NCI-H226 (cell line): ENCODE results near the gene PRR13.
A peak's percentile ranks its signal among the peaks of the same experiment; 100 is the strongest.
"Not testable (repeated sequence)": the region's sequence is repeated elsewhere in the genome, so short reads cannot be mapped to it uniquely, and the experiment has no call there.

ENCODE experiments used
- DNase-seq: peaks from one replicate; pipeline ENCODE4 v3.0.0-alpha.2; 2015

The PRR13 gene

GRCh38 chr12:53443955-53444354 is 2.4 kb downstream of the PRR13 start:
- no peak for DNase-seq

GRCh38 chr12:53444593-53445325 is 3.2 kb downstream of the PRR13 start:
- DNase-seq, result not testable (repeated sequence)

- no peak for DNase-seq
Measured at GRCh38 chr12:53450936-53451335, 9.4 kb downstream of the PRR13 start.

GRCh38 chr12:53451661-53452158 is 10.2 kb downstream of the PRR13 start, which contains the start of gene PCBP2:
Gene PCBP2, plus strand, starts transcription at chr12:53452102. Its CDS starts 2,699 bp downstream, at chr12:53454801.
- peak; percentile 100 for DNase-seq

GRCh38 chr12:53452159-53453077 is 10.9 kb downstream of the PRR13 start:
- peak; percentile 88 for DNase-seq

GRCh38 chr12:53453953-53454640 is 12.6 kb downstream of the PRR13 start:
- no peak for DNase-seq

GRCh38 chr12:53454707-53455106 is 13.2 kb downstream of the PRR13 start:
- DNase-seq, result no peak

GRCh38 chr12:53456654-53457366 is 15.3 kb downstream of the PRR13 start:
- peak; percentile 48 for DNase-seq

GRCh38 chr12:53459097-53459496 is 17.6 kb downstream of the PRR13 start:
- DNase-seq, result no peak

GRCh38 chr12:53461059-53461458 is 19.5 kb downstream of the PRR13 start:
- no peak for DNase-seq

- DNase-seq, result no peak
Measured at GRCh38 chr12:53461591-53461990, 20.1 kb downstream of the PRR13 start.

- no peak for DNase-seq
Measured at GRCh38 chr12:53462935-53463334, 21.4 kb downstream of the PRR13 start.

GRCh38 chr12:53463802-53464560 is 22.4 kb downstream of the PRR13 start:
- DNase-seq, result no peak

- no peak for DNase-seq
Measured at GRCh38 chr12:53464685-53465418, 23.3 kb downstream of the PRR13 start.

GRCh38 chr12:53465679-53466078 is 24.1 kb downstream of the PRR13 start:
- no peak for DNase-seq

- no peak for DNase-seq
Measured at GRCh38 chr12:53466640-53467039, 25.1 kb downstream of the PRR13 start.

GRCh38 chr12:53467082-53467481 is 25.5 kb downstream of the PRR13 start:
- no peak for DNase-seq

GRCh38 chr12:53467880-53468279 is 26.3 kb downstream of the PRR13 start:
- no peak for DNase-seq

- DNase-seq, result no peak
Measured at GRCh38 chr12:53468282-53468681, 26.7 kb downstream of the PRR13 start.

- DNase-seq, result no peak
Measured at GRCh38 chr12:53472056-53472582, 30.6 kb downstream of the PRR13 start.

GRCh38 chr12:53474077-53474476 is 32.5 kb downstream of the PRR13 start:
- no peak for DNase-seq
